Measurements from ENCODE around the gene ARRDC3.

DNA sequence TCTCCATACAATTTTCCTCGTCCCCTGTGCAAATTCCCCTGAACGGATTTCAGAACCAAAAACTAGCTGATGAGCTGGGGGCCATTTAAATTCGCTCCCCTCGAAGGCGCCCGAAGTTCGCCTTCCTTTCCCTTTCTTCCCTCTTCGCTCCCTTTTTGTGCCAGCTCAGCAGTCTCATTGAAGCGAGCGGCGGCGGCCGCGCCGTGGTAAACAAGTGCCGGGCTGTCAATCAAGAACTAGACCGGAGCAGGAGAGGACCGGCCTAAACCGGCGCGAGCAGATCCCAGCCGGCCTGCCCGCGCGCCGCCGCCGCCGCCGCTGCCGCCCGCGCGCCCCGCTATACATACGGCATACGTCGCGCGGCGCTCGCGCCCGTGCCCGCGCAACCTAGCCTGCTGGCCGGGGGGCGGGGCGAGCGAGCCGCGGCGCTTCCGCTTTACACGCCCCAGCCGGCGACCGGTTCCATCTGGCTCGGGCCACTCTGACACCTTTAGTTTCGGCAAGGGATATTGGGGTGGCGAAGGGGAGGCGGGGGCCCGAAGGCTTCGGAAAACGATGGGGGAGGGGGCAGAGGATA is 3.1 kb downstream of the ARRDC3 start:
- peak; percentile 38 for TF ChIP-seq POLR2A (IDR thresholded peaks at IDR 0.05; ENCODE audit: low read depth, low read length)
- TF ChIP-seq POLR2AphosphoS5 (IDR thresholded peaks at IDR 0.05; ENCODE audit: low read depth, low read length) = no peak
- peak; percentile 18; the same call in 1 of the 2 replicates for TF ChIP-seq TAF1 (IDR thresholded peaks at IDR 0.05; ENCODE audit: low read depth, low read length)
- no peak for TF ChIP-seq POU2F2 (IDR thresholded peaks at IDR 0.05; ENCODE audit: low read depth, low read length)
- no peak for TF ChIP-seq PAX5 (IDR thresholded peaks at IDR 0.05; ENCODE audit: insufficient read depth, low read length, severe bottlenecking)

Data from GM12891 (cell line).